Panc1 (cell line): ENCODE measurements around the gene FAM184B. TPM values are rescaled to one million over a fixed set of nuclear protein-coding genes. Genes with fewer than 3 reads are reported as not detected.

Source experiments
- ATAC-seq: fragments of 200-7000 bp; cut with Tn5 transposase; 2 replicates; pipeline ENCODE4 v1.9.1; 2020; ENCODE audit warnings: mild to moderate bottlenecking, moderate library complexity
- BruUV-seq: library from RNA; stranded (reverse); fragments of 400-500 nt; replicated peaks from 2 replicates; lab custom pipeline; 2021; lab: Mats Ljungman, UMichigan
- CTCF ChIA-PET: fragments of 300-600 bp; sonication (Branson Sonifier 250); formaldehyde crosslinking; loops from one replicate; lab custom pipeline; 2022; ENCODE audit warnings: antibody characterized with exemption; lab: Charles Lee
- POLR2A ChIA-PET: fragments of 300-600 bp; sonication (Branson Sonifier 250); formaldehyde crosslinking; loops from one replicate; lab custom pipeline; 2022; ENCODE audit warnings: antibody characterized with exemption; lab: Charles Lee
- DNase-seq: peaks from one replicate; pipeline ENCODE4 v3.0.0-alpha.2; 2010; ENCODE audit warnings: low read depth, low spot score
- H3K27ac ChIP-seq: 2 replicates; pipeline ENCODE4 v1.5.1; 2011; ENCODE audit warnings: mild to moderate bottlenecking, low read length, inconsistent platforms
- H3K27me3 ChIP-seq: fragments of 200-500 bp; sonication (Bioruptor generic); 2 replicates; pipeline ENCODE4 v1.6.0; 2014; ENCODE audit warnings: low read length, inconsistent platforms; ENCODE audit not compliant: control insufficient read depth, insufficient read depth
- H3K36me3 ChIP-seq: fragments of 200-500 bp; sonication (Bioruptor generic); 2 replicates; pipeline ENCODE4 v1.5.1; 2014; ENCODE audit warnings: inconsistent platforms, mild to moderate bottlenecking, low read length, moderate library complexity; ENCODE audit not compliant: control insufficient read depth, insufficient read depth
- H3K4me1 ChIP-seq: 2 replicates; pipeline ENCODE4 v1.5.1; 2011; ENCODE audit warnings: inconsistent platforms, mild to moderate bottlenecking, low read length, moderate library complexity; ENCODE audit not compliant: control insufficient read depth, insufficient read depth
- H3K4me3 ChIP-seq, 2 experiments: 2 replicates each; pipeline ENCODE4 v1.5.1; 2011 to 2012; ENCODE audit warnings: low read depth in 2 of 2, low read length in 2 of 2, mild to moderate bottlenecking in 2 of 2, inconsistent platforms in 1 of 2, moderate library complexity in 1 of 2
- H3K9me3 ChIP-seq: fragments of 200-500 bp; sonication (Bioruptor generic); 2 replicates; pipeline ENCODE4 v1.5.1; 2014; ENCODE audit warnings: low read depth, mild to moderate bottlenecking, inconsistent platforms, low read length, moderate library complexity; ENCODE audit not compliant: control insufficient read depth, insufficient read depth
- CTCF ChIP-seq: fragments of 450-650 bp; IDR thresholded peaks from 2 replicates; pipeline ENCODE4 v1.5.1; 2017; ENCODE audit warnings: mild to moderate bottlenecking
- POLR2AphosphoS5 ChIP-seq: IDR thresholded peaks from 2 replicates; pipeline ENCODE4 v1.6.1; 2012; ENCODE audit warnings: mild to moderate bottlenecking, low read depth, low read length, moderate library complexity
- REST ChIP-seq, 2 experiments: IDR thresholded peaks; 2 replicates each; pipeline ENCODE4 v1.6.1; 2011 to 2012; ENCODE audit warnings: low read depth in 2 of 2, control low read depth in 1 of 2, low read length in 1 of 2, mild to moderate bottlenecking in 1 of 2, moderate library complexity in 1 of 2; ENCODE audit not compliant: insufficient read depth in 1 of 2
- SIN3A ChIP-seq: IDR thresholded peaks from 2 replicates; pipeline ENCODE4 v1.6.1; 2012; ENCODE audit warnings: low read depth, mild to moderate bottlenecking, low read length, moderate library complexity, borderline replicate concordance; ENCODE audit not compliant: insufficient read depth
- TCF7L2 ChIP-seq: IDR thresholded peaks from 2 replicates; pipeline ENCODE4 v1.6.1; 2011; ENCODE audit warnings: mild to moderate bottlenecking, low read depth, low read length, inconsistent platforms
- in situ Hi-C: cut with HindIII; loops from 2 replicates; pipeline ENCODE4 v1.10.0; 2016; ENCODE audit warnings: low sequenced_read_pairs, low pct_unique_long_range_greater_than_20kb
- intact Hi-C: fragments of 100-400 bp; cut with micrococcal nuclease; formaldehyde crosslinking; loops from one replicate; pipeline ENCODE4 v1.10.0; 2022; ENCODE audit not compliant: unreplicated experiment
- total RNA-seq: library from RNA; stranded (reverse); gene quantifications from one replicate; pipeline ENCODE4 v1.2.1, GENCODE V29; 2021; ENCODE audit not compliant: unreplicated experiment

The FAM184B gene
- total RNA-seq, 1 experiment from 2014 or later, result 0.03 TPM

- no peak for TF ChIP-seq POLR2AphosphoS5
- TF ChIP-seq TCF7L2, result no peak
- no peak for TF ChIP-seq REST (IDR thresholded peaks at IDR 0.05; ENCODE audit: insufficient read depth in 1 of 2, low read depth in 2 of 2, low read length in 1 of 2)
- TF ChIP-seq SIN3A, result no peak
- no peak for TF ChIP-seq CTCF
- no peak for ATAC-seq
- Histone ChIP-seq H3K27me3 (no peaks in the 10 kb centered on the region), H3K27ac (no peak overlapping the region), H3K4me3 (no peak overlapping the region), H3K4me1 (no peaks in the 10 kb centered on the region), H3K36me3 (no peaks in the 10 kb centered on the region), H3K9me3 (no peaks in the 10 kb centered on the region)
- ChIA-PET CTCF (no interaction called here), POLR2A (no interaction called here)
- DNase-seq, result no peak
- intact Hi-C loops, result no loop called here
- no TSS peak for BruUV-seq
- in situ Hi-C loops, result no loop called here
Observed at GRCh38 chr4:17770845-17771244, 10.6 kb downstream of the FAM184B start.

- H3K27me3 ChIP-seq, result no peaks in the 10 kb centered on the region
- ChIA-PET CTCF (no interaction called here), POLR2A (no interaction called here)
- BruUV-seq, result no TSS peak
- ATAC-seq, result no peak
- no peak for DNase-seq
- intact Hi-C loops (no loop called here), in situ Hi-C loops (no loop called here)
- no peaks in the 10 kb centered on the region for H3K9me3 ChIP-seq
- H3K36me3 ChIP-seq, result no peaks in the 10 kb centered on the region
- H3K27ac ChIP-seq, result no peak overlapping the region
- TF ChIP-seq REST (IDR thresholded peaks at IDR 0.05; ENCODE audit: insufficient read depth in 1 of 2, low read depth in 2 of 2, low read length in 1 of 2) (no peak), TCF7L2 (no peak), CTCF (no peak)
- H3K4me3 ChIP-seq, result no peak overlapping the region
- H3K4me1 ChIP-seq, result no peaks in the 10 kb centered on the region
Observed at GRCh38 chr4:17769406-17770174, 11.8 kb downstream of the FAM184B start.
